Neural crest cell (in vitro differentiated cells): Measurements from ENCODE around the gene MAGEA8. TPM values are rescaled to one million over a fixed set of nuclear protein-coding genes. Genes with fewer than 3 reads are reported as not detected.
"Not testable (repeated sequence)": the region's sequence is repeated elsewhere in the genome, so short reads cannot be mapped to it uniquely, and the experiment has no call there.

ENCODE experiments used
- DNase-seq: peaks from one replicate; pipeline ENCODE4 v3.0.0; 2021; ENCODE audit warnings: low read depth, mixed read lengths, low spot score
- H3K27ac Mint-ChIP-seq: one replicate; pipeline ENCODE4 v1.8.0; 2021; ENCODE audit warnings: mild to moderate bottlenecking, mixed read lengths; ENCODE audit not compliant: unreplicated experiment
- H3K27me3 Mint-ChIP-seq: 2 replicates; pipeline ENCODE4 v1.8.0; 2021; ENCODE audit warnings: low read depth, mild to moderate bottlenecking, mixed read lengths
- H3K36me3 Mint-ChIP-seq: 2 replicates; pipeline ENCODE4 v1.8.0; 2021; ENCODE audit warnings: low read depth, mild to moderate bottlenecking, mixed read lengths
- H3K4me1 Mint-ChIP-seq: 2 replicates; pipeline ENCODE4 v1.8.0; 2021; ENCODE audit warnings: mixed read lengths
- H3K4me3 Mint-ChIP-seq: one replicate; pipeline ENCODE4 v1.8.0; 2021; ENCODE audit warnings: mild to moderate bottlenecking, mixed read lengths
- H3K9me3 Mint-ChIP-seq: 2 replicates; pipeline ENCODE4 v1.8.0; 2021; ENCODE audit warnings: mixed read lengths
- total RNA-seq: library from RNA; stranded (reverse); gene quantifications from 2 replicates; pipeline ENCODE4 v1.2.1, GENCODE V29; 2021

The MAGEA8 gene
- total RNA-seq, 1 donor from 2014 or later = not detected

DNA sequence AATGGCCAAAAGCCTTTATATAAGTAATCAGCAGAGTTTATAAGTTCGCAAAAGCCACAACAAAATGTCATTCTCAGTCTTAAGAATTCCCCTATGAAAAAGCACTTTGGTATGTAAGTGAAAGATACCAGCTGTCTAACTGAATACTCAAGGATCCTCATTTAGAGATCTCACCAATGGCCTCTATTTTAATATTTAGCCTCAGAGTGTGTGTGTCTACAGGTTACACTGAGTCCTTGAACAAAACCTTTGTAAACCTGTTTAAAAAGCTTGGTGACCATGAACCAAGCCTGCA is 46.9 kb downstream of the MAGEA8 start:
- not testable (repeated sequence) for H3K27me3 Mint-ChIP-seq, H3K27ac Mint-ChIP-seq, H3K4me1 Mint-ChIP-seq, H3K4me3 Mint-ChIP-seq, DNase-seq, H3K9me3 Mint-ChIP-seq, H3K36me3 Mint-ChIP-seq

- not testable (repeated sequence) for H3K36me3 Mint-ChIP-seq, H3K27ac Mint-ChIP-seq, H3K27me3 Mint-ChIP-seq, H3K4me3 Mint-ChIP-seq, DNase-seq, H3K9me3 Mint-ChIP-seq, H3K4me1 Mint-ChIP-seq
Measured at GRCh38 chrX:149928635-149929034, 47.7 kb downstream of the MAGEA8 start.

DNA sequence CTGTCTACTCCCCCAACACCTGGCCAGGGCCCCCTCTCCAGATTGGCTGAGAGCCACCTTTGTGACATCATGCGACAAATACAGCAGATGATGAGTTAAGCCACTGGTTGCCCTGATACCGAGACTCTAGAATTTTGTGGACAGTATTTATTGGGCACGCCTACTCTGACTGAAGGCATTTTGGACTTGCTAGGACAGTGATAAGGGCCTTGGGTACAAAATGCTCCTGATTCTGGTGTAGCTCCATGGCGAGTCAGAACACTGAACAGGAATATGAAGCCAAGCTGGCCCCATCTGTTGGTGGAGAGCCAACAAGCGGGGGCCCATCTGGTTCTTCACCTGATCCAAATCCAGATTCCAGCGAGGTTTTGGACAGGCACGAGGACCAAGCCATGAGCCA is 48.4 kb downstream of the MAGEA8 start, which contains the start of gene HSFX4:
HSFX4 (plus strand) TSS at position 174 of the 400 bp plus-strand sequence; CDS start at position 246, 72 bp downstream.
- not testable (repeated sequence) for H3K27ac Mint-ChIP-seq, H3K4me1 Mint-ChIP-seq, H3K36me3 Mint-ChIP-seq, H3K4me3 Mint-ChIP-seq, H3K27me3 Mint-ChIP-seq, DNase-seq, H3K9me3 Mint-ChIP-seq

DNA sequence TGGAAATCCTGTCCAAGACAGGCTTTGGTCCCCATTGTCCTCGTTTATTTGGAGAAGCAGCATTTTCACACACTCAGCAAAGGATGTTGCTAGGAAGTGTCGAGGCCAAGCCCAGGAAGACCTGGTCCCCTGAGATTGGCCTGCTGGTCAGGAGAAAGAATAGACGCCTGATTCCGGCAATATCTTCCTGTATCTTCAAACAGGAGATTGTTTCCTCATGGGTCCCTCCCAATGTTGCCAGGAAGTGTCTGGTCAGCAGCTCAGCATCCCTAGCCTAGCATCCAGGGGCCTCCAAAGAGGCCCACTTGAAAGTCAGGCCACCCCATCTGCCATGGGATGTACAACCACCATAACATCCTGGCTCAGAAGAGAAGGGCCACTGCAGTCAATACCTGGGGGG is 50.4 kb downstream of the MAGEA8 start:
- not testable (repeated sequence) for H3K4me3 Mint-ChIP-seq, H3K4me1 Mint-ChIP-seq, H3K9me3 Mint-ChIP-seq, H3K36me3 Mint-ChIP-seq, H3K27ac Mint-ChIP-seq, DNase-seq, H3K27me3 Mint-ChIP-seq

DNA sequence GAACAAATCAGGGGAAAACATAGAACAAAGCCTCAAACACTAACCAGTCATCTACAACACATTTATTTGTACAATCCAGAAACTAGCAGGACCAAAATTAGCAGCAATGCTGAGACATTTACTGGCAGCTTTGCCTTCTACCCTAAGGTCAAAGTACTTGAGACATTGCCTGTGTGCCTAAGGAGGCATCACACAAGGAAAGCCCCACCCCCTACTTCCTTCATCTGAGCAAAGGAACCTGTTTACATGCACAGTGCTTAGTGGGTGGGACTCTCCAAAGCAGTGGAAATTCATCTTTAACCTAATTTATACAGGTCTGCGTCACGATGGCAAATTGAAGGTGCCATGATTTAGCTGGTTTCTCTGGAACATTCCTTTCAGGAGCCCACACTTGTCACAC is 51.2 kb downstream of the MAGEA8 start:
- not testable (repeated sequence) for H3K9me3 Mint-ChIP-seq, H3K27ac Mint-ChIP-seq, H3K27me3 Mint-ChIP-seq, H3K4me3 Mint-ChIP-seq, H3K36me3 Mint-ChIP-seq, H3K4me1 Mint-ChIP-seq, DNase-seq

GRCh38 chrX:149932970-149933369 is 52.0 kb downstream of the MAGEA8 start:
- not testable (repeated sequence) for H3K36me3 Mint-ChIP-seq, H3K4me3 Mint-ChIP-seq, H3K27ac Mint-ChIP-seq, H3K27me3 Mint-ChIP-seq, H3K9me3 Mint-ChIP-seq, H3K4me1 Mint-ChIP-seq, DNase-seq

- H3K27me3 Mint-ChIP-seq, H3K4me1 Mint-ChIP-seq, DNase-seq, H3K36me3 Mint-ChIP-seq, H3K9me3 Mint-ChIP-seq, H3K27ac Mint-ChIP-seq, H3K4me3 Mint-ChIP-seq: not testable (repeated sequence)
Measured at GRCh38 chrX:149933547-149933946, 52.6 kb downstream of the MAGEA8 start.

Other genes with a start within 250 kb of the MAGEA8 start
- 28.5 and 29.0 TPM in 2 replicates for gene TMEM185A, start 249.4 kb upstream of the MAGEA8 start, total RNA-seq
- gene MAGEA11, start 169.1 kb upstream of the MAGEA8 start, total RNA-seq = not detected in 2 replicates
- 1.0 and 1.4 TPM in 2 replicates for gene HSFX1, start 107.1 kb upstream of the MAGEA8 start, total RNA-seq
- not detected in 2 replicates for gene MAGEA9, start 99.3 kb upstream of the MAGEA8 start, total RNA-seq
- not detected in 2 replicates for gene HSFX4, start 48.4 kb downstream of the MAGEA8 start, total RNA-seq
- 33.8 and 36.2 TPM in 2 replicates for gene EOLA2, start 57.3 kb downstream of the MAGEA8 start, total RNA-seq